ENCODE measurements around the gene CLEC9A.

GRCh38 chr12:10102322-10102721 is 71.8 kb downstream of the CLEC9A start:
- TF ChIP-seq, protein P1, sequence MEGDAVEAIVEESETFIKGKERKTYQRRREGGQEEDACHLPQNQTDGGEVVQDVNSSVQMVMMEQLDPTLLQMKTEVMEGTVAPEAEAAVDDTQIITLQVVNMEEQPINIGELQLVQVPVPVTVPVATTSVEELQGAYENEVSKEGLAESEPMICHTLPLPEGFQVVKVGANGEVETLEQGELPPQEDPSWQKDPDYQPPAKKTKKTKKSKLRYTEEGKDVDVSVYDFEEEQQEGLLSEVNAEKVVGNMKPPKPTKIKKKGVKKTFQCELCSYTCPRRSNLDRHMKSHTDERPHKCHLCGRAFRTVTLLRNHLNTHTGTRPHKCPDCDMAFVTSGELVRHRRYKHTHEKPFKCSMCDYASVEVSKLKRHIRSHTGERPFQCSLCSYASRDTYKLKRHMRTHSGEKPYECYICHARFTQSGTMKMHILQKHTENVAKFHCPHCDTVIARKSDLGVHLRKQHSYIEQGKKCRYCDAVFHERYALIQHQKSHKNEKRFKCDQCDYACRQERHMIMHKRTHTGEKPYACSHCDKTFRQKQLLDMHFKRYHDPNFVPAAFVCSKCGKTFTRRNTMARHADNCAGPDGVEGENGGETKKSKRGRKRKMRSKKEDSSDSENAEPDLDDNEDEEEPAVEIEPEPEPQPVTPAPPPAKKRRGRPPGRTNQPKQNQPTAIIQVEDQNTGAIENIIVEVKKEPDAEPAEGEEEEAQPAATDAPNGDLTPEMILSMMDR (IDR thresholded peaks at IDR 0.05), result no peak
- TF ChIP-seq POLR2A (IDR thresholded peaks at IDR 0.05), result no peak
- no peak for TF ChIP-seq POLR2AphosphoS5 (IDR thresholded peaks at IDR 0.05)
